SJSA1 (cell line): ENCODE data around the gene SLPI. TPM values are rescaled to one million over a fixed set of nuclear protein-coding genes. Genes with fewer than 3 reads are reported as not detected.

Experiments
- DNase-seq, 2 experiments: peaks; one replicate each; pipeline ENCODE4 v3.0.0-alpha.2; 2015 to 2020; ENCODE audit warnings: low spot score in 2 of 2, low read depth in 1 of 2
- H3K27ac ChIP-seq: fragments of 250-450 bp; sonication (Bioruptor Pico); 2 replicates; pipeline ENCODE4 v1.5.1; 2020; ENCODE audit warnings: mild to moderate bottlenecking, moderate library complexity
- H3K27me3 ChIP-seq: fragments of 250-450 bp; sonication (Bioruptor Pico); replicated peaks from 2 replicates; pipeline ENCODE4 v1.5.1; 2020; ENCODE audit warnings: mild to moderate bottlenecking, moderate library complexity
- H3K36me3 ChIP-seq: fragments of 250-450 bp; sonication (Bioruptor Pico); 2 replicates; pipeline ENCODE4 v1.5.1; 2020; ENCODE audit warnings: mild to moderate bottlenecking
- H3K4me1 ChIP-seq: fragments of 250-450 bp; sonication (Bioruptor Pico); replicated peaks from 2 replicates; pipeline ENCODE4 v1.6.1; 2021; ENCODE audit warnings: mild to moderate bottlenecking
- H3K4me3 ChIP-seq: fragments of 250-450 bp; sonication (Bioruptor Pico); 2 replicates; pipeline ENCODE4 v1.5.1; 2020; ENCODE audit warnings: mild to moderate bottlenecking
- H3K9me3 ChIP-seq: fragments of 250-450 bp; sonication (Bioruptor Pico); replicated peaks from 2 replicates; pipeline ENCODE4 v1.5.1; 2020; ENCODE audit warnings: mild to moderate bottlenecking
- total RNA-seq: library from RNA; depleted of rRNA; stranded (reverse); fragments of >200 nt; shearing (Covaris generic); gene quantifications from 2 replicates; pipeline ENCODE4 v1.2.3, GENCODE V29; 2014; rRNA removed

SLPI gene
- total RNA-seq = not detected in 2 replicates

- Histone ChIP-seq H3K27ac (no peak within 1 kb of the TSS), H3K27me3 (peaks cover 35% of the 10 kb centered on the region), H3K4me1 (no peaks in the 10 kb centered on the region), H3K36me3 (no peaks in the 10 kb centered on the region), H3K4me3 (no peak within 1 kb of the TSS), H3K9me3 (no peaks in the 10 kb centered on the region)
- no peak for DNase-seq
Measured at GRCh38 chr20:45254383-45255262, at the start of gene SLPI. Gene SLPI, minus strand, starts transcription at chr20:45254564. Its CDS starts 21 bp downstream, at chr20:45254543.

- Histone ChIP-seq H3K9me3 (no peaks in the 10 kb centered on the region), H3K36me3 (no peaks in the 10 kb centered on the region), H3K27ac (no peak overlapping the region), H3K27me3 (no peaks in the 10 kb centered on the region), H3K4me1 (peaks cover 3% of the 10 kb centered on the region; the same call in 1 of the 2 replicates), H3K4me3 (no peak overlapping the region)
- no peak for DNase-seq
Measured at GRCh38 chr20:45303586-45304463, 49.5 kb upstream of the SLPI start.

- no peaks in the 10 kb centered on the region for H3K27me3 ChIP-seq
- DNase-seq = no peak
- H3K4me3 ChIP-seq = no peak overlapping the region
- peaks cover 3% of the 10 kb centered on the region; the same call in 1 of the 2 replicates for H3K4me1 ChIP-seq
- no peaks in the 10 kb centered on the region for H3K36me3 ChIP-seq
- H3K27ac ChIP-seq = no peak overlapping the region
- no peaks in the 10 kb centered on the region for H3K9me3 ChIP-seq
Measured at GRCh38 chr20:45301824-45302271, 47.5 kb upstream of the SLPI start.

GRCh38 chr20:45300961-45301360 lies 46.6 kb upstream of the SLPI start:
- H3K36me3 ChIP-seq = no peaks in the 10 kb centered on the region
- H3K4me1 ChIP-seq = peaks cover 3% of the 10 kb centered on the region; the same call in 1 of the 2 replicates
- no peak overlapping the region for H3K27ac ChIP-seq
- H3K27me3 ChIP-seq = no peaks in the 10 kb centered on the region
- H3K4me3 ChIP-seq = no peak overlapping the region
- H3K9me3 ChIP-seq = no peaks in the 10 kb centered on the region
- peak; percentile 21 to 63 for DNase-seq

- Histone ChIP-seq H3K9me3 (no peaks in the 10 kb centered on the region; the same call in 1 of the 2 replicates), H3K27ac (no peak overlapping the region), H3K27me3 (no peaks in the 10 kb centered on the region), H3K36me3 (no peaks in the 10 kb centered on the region), H3K4me3 (no peak overlapping the region), H3K4me1 (peaks cover 3% of the 10 kb centered on the region; the same call in 1 of the 2 replicates)
- DNase-seq = no peak
Measured at GRCh38 chr20:45299786-45300185, 45.4 kb upstream of the SLPI start.

GRCh38 chr20:45297786-45298497 lies 43.6 kb upstream of the SLPI start:
- no peak overlapping the region for H3K4me3 ChIP-seq
- H3K27ac ChIP-seq = no peak overlapping the region
- no peaks in the 10 kb centered on the region; the same call in 1 of the 2 replicates for H3K9me3 ChIP-seq
- H3K27me3 ChIP-seq = no peaks in the 10 kb centered on the region; the same call in 1 of the 2 replicates
- DNase-seq = no peak
- no peaks in the 10 kb centered on the region for H3K36me3 ChIP-seq
- peaks cover 10% of the 10 kb centered on the region for H3K4me1 ChIP-seq

- Histone ChIP-seq H3K9me3 (no peaks in the 10 kb centered on the region; the same call in 1 of the 2 replicates), H3K27me3 (peaks cover 4% of the 10 kb centered on the region; the same call in 1 of the 2 replicates), H3K4me1 (peaks cover 11% of the 10 kb centered on the region), H3K36me3 (no peaks in the 10 kb centered on the region), H3K4me3 (no peak overlapping the region), H3K27ac (no peak overlapping the region)
- no peak for DNase-seq
Measured at GRCh38 chr20:45294659-45295058, 40.3 kb upstream of the SLPI start.

GRCh38 chr20:45294003-45294368 lies 39.6 kb upstream of the SLPI start:
- no peak for DNase-seq
- Histone ChIP-seq H3K9me3 (no peaks in the 10 kb centered on the region; the same call in 1 of the 2 replicates), H3K27ac (no peak overlapping the region), H3K27me3 (peaks cover 4% of the 10 kb centered on the region; the same call in 1 of the 2 replicates), H3K4me3 (peak overlapping the region; percentile 47), H3K36me3 (no peaks in the 10 kb centered on the region), H3K4me1 (peaks cover 11% of the 10 kb centered on the region)

- DNase-seq = peak; percentile 87 to 88
Measured at GRCh38 chr20:45293041-45294002, 39.0 kb upstream of the SLPI start.

GRCh38 chr20:45292343-45292742 lies 38.0 kb upstream of the SLPI start:
- Histone ChIP-seq H3K9me3 (no peaks in the 10 kb centered on the region; the same call in 1 of the 2 replicates), H3K4me3 (no peak overlapping the region), H3K36me3 (no peaks in the 10 kb centered on the region), H3K27ac (no peak overlapping the region), H3K4me1 (peaks cover 11% of the 10 kb centered on the region), H3K27me3 (peaks cover 11% of the 10 kb centered on the region; the same call in 1 of the 2 replicates)
- no peak for DNase-seq

More at GRCh38 chr20:45293041-45294002, 39.0 kb upstream of the SLPI start:
- Histone ChIP-seq H3K27me3 (peaks cover 4% of the 10 kb centered on the region; the same call in 1 of the 2 replicates), H3K4me3 (peak overlapping the region; percentile 47), H3K4me1 (peaks cover 11% of the 10 kb centered on the region), H3K36me3 (no peaks in the 10 kb centered on the region), H3K9me3 (no peaks in the 10 kb centered on the region; the same call in 1 of the 2 replicates), H3K27ac (peak overlapping the region; percentile 36)

GRCh38 chr20:45291526-45291925 lies 37.2 kb upstream of the SLPI start:
- Histone ChIP-seq H3K36me3 (no peaks in the 10 kb centered on the region), H3K27me3 (peaks cover 14% of the 10 kb centered on the region; the same call in 1 of the 2 replicates), H3K4me3 (no peak overlapping the region), H3K4me1 (peaks cover 11% of the 10 kb centered on the region), H3K9me3 (no peaks in the 10 kb centered on the region; the same call in 1 of the 2 replicates), H3K27ac (no peak overlapping the region)
- no peak for DNase-seq
